Ovary (tissue), 3 donors: Measurements from ENCODE around the gene TPM2.
"Not testable (repeated sequence)": the region's sequence is repeated elsewhere in the genome, so short reads cannot be mapped to it uniquely, and the experiment has no call there.

ENCODE experiments used
- CTCF ChIP-seq, 3 donors: fragments of 450-650 bp in 2 of 3; fragments of 200-600 bp in 1 of 3; IDR thresholded peaks; one replicate each; pipeline versions ENCODE4 v1.5.1 to v1.8.0; 2016 to 2022; ENCODE audit warnings: antibody characterized with exemption in 3 of 3, mild to moderate bottlenecking in 1 of 3
- POLR2A ChIP-seq: fragments of 450-650 bp; IDR thresholded peaks from one replicate; pipeline ENCODE4 v1.6.1; 2017; ENCODE audit warnings: antibody characterized with exemption, mild to moderate bottlenecking, moderate library complexity
- donor health status: DM: no; HTN: no; CAD: no.

GRCh38 chr9:35637427-35637955 is 52.2 kb downstream of the TPM2 start:
- TF ChIP-seq CTCF (IDR thresholded peaks at IDR 0.05); POLR2A: not testable (repeated sequence)
